ENCODE data around the gene PARP16.
"Not testable (repeated sequence)": the region's sequence is repeated elsewhere in the genome, so short reads cannot be mapped to it uniquely, and the experiment has no call there.

Gene PARP16

GRCh38 chr15:65246026-65246714 lies 40.5 kb downstream of the PARP16 start:
- Histone ChIP-seq H3K4me1 (ENCODE audit: control insufficient read depth, low read depth, low read length) (no peaks in the 10 kb centered on the region), H3K27me3 (ENCODE audit: control insufficient read depth, insufficient read depth, low read length) (no peaks in the 10 kb centered on the region), H3K9me3 (ENCODE audit: control insufficient read depth, low read depth, low read length) (no peaks in the 10 kb centered on the region), H3K4me3 (ENCODE audit: low read length) (no peak overlapping the region), H3K27ac (ENCODE audit: low read length) (no peak overlapping the region), H3K9ac (ENCODE audit: low read length) (no peak overlapping the region), H3K36me3 (ENCODE audit: control insufficient read depth, low read depth, low read length) (no peaks in the 10 kb centered on the region)

GRCh38 chr15:65245096-65245856 lies 41.4 kb downstream of the PARP16 start:
- H3K36me3 ChIP-seq (ENCODE audit: control insufficient read depth, low read depth, low read length) = no peaks in the 10 kb centered on the region
- no peaks in the 10 kb centered on the region for H3K4me1 ChIP-seq (ENCODE audit: control insufficient read depth, low read depth, low read length)
- no peak overlapping the region for H3K9ac ChIP-seq (ENCODE audit: low read length)
- no peaks in the 10 kb centered on the region for H3K27me3 ChIP-seq (ENCODE audit: control insufficient read depth, insufficient read depth, low read length)
- H3K9me3 ChIP-seq (ENCODE audit: control insufficient read depth, low read depth, low read length) = no peaks in the 10 kb centered on the region
- H3K4me3 ChIP-seq (ENCODE audit: low read length) = no peak overlapping the region
- H3K27ac ChIP-seq (ENCODE audit: low read length) = no peak overlapping the region

- Histone ChIP-seq H3K27ac (ENCODE audit: low read length) (no peak overlapping the region), H3K27me3 (ENCODE audit: control insufficient read depth, insufficient read depth, low read length) (no peaks in the 10 kb centered on the region), H3K9ac (ENCODE audit: low read length) (no peak overlapping the region), H3K9me3 (ENCODE audit: control insufficient read depth, low read depth, low read length) (no peaks in the 10 kb centered on the region), H3K4me1 (ENCODE audit: control insufficient read depth, low read depth, low read length) (no peaks in the 10 kb centered on the region), H3K4me3 (ENCODE audit: low read length) (no peak overlapping the region), H3K36me3 (ENCODE audit: control insufficient read depth, low read depth, low read length) (no peaks in the 10 kb centered on the region)
These were observed 42.0 kb downstream of the PARP16 start for GRCh38 chr15:65244638-65245037.

- H3K27me3 ChIP-seq (ENCODE audit: control insufficient read depth, insufficient read depth, low read length); H3K9ac ChIP-seq (ENCODE audit: low read length); H3K9me3 ChIP-seq (ENCODE audit: control insufficient read depth, low read depth, low read length); H3K27ac ChIP-seq (ENCODE audit: low read length); H3K36me3 ChIP-seq (ENCODE audit: control insufficient read depth, low read depth, low read length); H3K4me1 ChIP-seq (ENCODE audit: control insufficient read depth, low read depth, low read length); H3K4me3 ChIP-seq (ENCODE audit: low read length): not testable (repeated sequence)
These were observed 50.2 kb downstream of the PARP16 start for GRCh38 chr15:65236443-65236842.

- no peaks in the 10 kb centered on the region for H3K4me1 ChIP-seq (ENCODE audit: control insufficient read depth, low read depth, low read length)
- no peaks in the 10 kb centered on the region for H3K9me3 ChIP-seq (ENCODE audit: control insufficient read depth, low read depth, low read length)
- no peak overlapping the region for H3K27ac ChIP-seq (ENCODE audit: low read length)
- no peaks in the 10 kb centered on the region for H3K36me3 ChIP-seq (ENCODE audit: control insufficient read depth, low read depth, low read length)
- H3K4me3 ChIP-seq (ENCODE audit: low read length) = no peak overlapping the region
- H3K9ac ChIP-seq (ENCODE audit: low read length) = no peak overlapping the region
- no peaks in the 10 kb centered on the region for H3K27me3 ChIP-seq (ENCODE audit: control insufficient read depth, insufficient read depth, low read length)
These were observed 53.0 kb downstream of the PARP16 start for GRCh38 chr15:65233696-65234095.

- Histone ChIP-seq H3K36me3 (ENCODE audit: control insufficient read depth, low read depth, low read length) (no peaks in the 10 kb centered on the region), H3K4me1 (ENCODE audit: control insufficient read depth, low read depth, low read length) (no peaks in the 10 kb centered on the region), H3K27me3 (ENCODE audit: control insufficient read depth, insufficient read depth, low read length) (no peaks in the 10 kb centered on the region), H3K9me3 (ENCODE audit: control insufficient read depth, low read depth, low read length) (no peaks in the 10 kb centered on the region), H3K4me3 (ENCODE audit: low read length) (no peak overlapping the region), H3K9ac (ENCODE audit: low read length) (no peak overlapping the region), H3K27ac (ENCODE audit: low read length) (no peak overlapping the region)
These were observed 54.2 kb downstream of the PARP16 start for GRCh38 chr15:65232520-65232919.

GRCh38 chr15:65231306-65231705 lies 55.4 kb downstream of the PARP16 start:
- H3K4me1 ChIP-seq (ENCODE audit: control insufficient read depth, low read depth, low read length) = no peaks in the 10 kb centered on the region
- H3K9ac ChIP-seq (ENCODE audit: low read length) = no peak overlapping the region
- H3K4me3 ChIP-seq (ENCODE audit: low read length) = no peak overlapping the region
- H3K27ac ChIP-seq (ENCODE audit: low read length) = no peak overlapping the region
- H3K9me3 ChIP-seq (ENCODE audit: control insufficient read depth, low read depth, low read length) = no peaks in the 10 kb centered on the region
- H3K27me3 ChIP-seq (ENCODE audit: control insufficient read depth, insufficient read depth, low read length) = no peaks in the 10 kb centered on the region
- H3K36me3 ChIP-seq (ENCODE audit: control insufficient read depth, low read depth, low read length) = no peaks in the 10 kb centered on the region

- H3K27me3 ChIP-seq (ENCODE audit: control insufficient read depth, insufficient read depth, low read length); H3K4me1 ChIP-seq (ENCODE audit: control insufficient read depth, low read depth, low read length); H3K9me3 ChIP-seq (ENCODE audit: control insufficient read depth, low read depth, low read length); H3K27ac ChIP-seq (ENCODE audit: low read length); H3K36me3 ChIP-seq (ENCODE audit: control insufficient read depth, low read depth, low read length); H3K4me3 ChIP-seq (ENCODE audit: low read length); H3K9ac ChIP-seq (ENCODE audit: low read length): not testable (repeated sequence)
These were observed 59.8 kb downstream of the PARP16 start for GRCh38 chr15:65226901-65227300.

GRCh38 chr15:65226221-65226620 lies 60.5 kb downstream of the PARP16 start:
- H3K9me3 ChIP-seq (ENCODE audit: control insufficient read depth, low read depth, low read length) = no peaks in the 10 kb centered on the region
- H3K4me3 ChIP-seq (ENCODE audit: low read length) = no peak overlapping the region
- no peak overlapping the region for H3K27ac ChIP-seq (ENCODE audit: low read length)
- H3K27me3 ChIP-seq (ENCODE audit: control insufficient read depth, insufficient read depth, low read length) = no peaks in the 10 kb centered on the region
- no peaks in the 10 kb centered on the region for H3K4me1 ChIP-seq (ENCODE audit: control insufficient read depth, low read depth, low read length)
- H3K36me3 ChIP-seq (ENCODE audit: control insufficient read depth, low read depth, low read length) = no peaks in the 10 kb centered on the region
- no peak overlapping the region for H3K9ac ChIP-seq (ENCODE audit: low read length)

- Histone ChIP-seq H3K36me3 (ENCODE audit: control insufficient read depth, low read depth, low read length) (no peaks in the 10 kb centered on the region), H3K27me3 (ENCODE audit: control insufficient read depth, insufficient read depth, low read length) (no peaks in the 10 kb centered on the region), H3K4me3 (ENCODE audit: low read length) (no peak overlapping the region), H3K9me3 (ENCODE audit: control insufficient read depth, low read depth, low read length) (no peaks in the 10 kb centered on the region), H3K9ac (ENCODE audit: low read length) (no peak overlapping the region), H3K4me1 (ENCODE audit: control insufficient read depth, low read depth, low read length) (no peaks in the 10 kb centered on the region), H3K27ac (ENCODE audit: low read length) (no peak overlapping the region)
These were observed 62.7 kb downstream of the PARP16 start for GRCh38 chr15:65223996-65224395.

- Histone ChIP-seq H3K9me3 (ENCODE audit: control insufficient read depth, low read depth, low read length) (no peaks in the 10 kb centered on the region), H3K27me3 (ENCODE audit: control insufficient read depth, insufficient read depth, low read length) (no peaks in the 10 kb centered on the region), H3K4me1 (ENCODE audit: control insufficient read depth, low read depth, low read length) (no peaks in the 10 kb centered on the region), H3K27ac (ENCODE audit: low read length) (no peak overlapping the region), H3K4me3 (ENCODE audit: low read length) (no peak overlapping the region), H3K36me3 (ENCODE audit: control insufficient read depth, low read depth, low read length) (no peaks in the 10 kb centered on the region), H3K9ac (ENCODE audit: low read length) (no peak overlapping the region)
These were observed 63.8 kb downstream of the PARP16 start for GRCh38 chr15:65222891-65223290.

- no peak overlapping the region for H3K4me3 ChIP-seq (ENCODE audit: low read length)
- H3K9ac ChIP-seq (ENCODE audit: low read length) = no peak overlapping the region
- H3K36me3 ChIP-seq (ENCODE audit: control insufficient read depth, low read depth, low read length) = no peaks in the 10 kb centered on the region
- H3K27me3 ChIP-seq (ENCODE audit: control insufficient read depth, insufficient read depth, low read length) = no peaks in the 10 kb centered on the region
- H3K9me3 ChIP-seq (ENCODE audit: control insufficient read depth, low read depth, low read length) = no peaks in the 10 kb centered on the region
- no peak overlapping the region for H3K27ac ChIP-seq (ENCODE audit: low read length)
- no peaks in the 10 kb centered on the region for H3K4me1 ChIP-seq (ENCODE audit: control insufficient read depth, low read depth, low read length)
These were observed 65.0 kb downstream of the PARP16 start for GRCh38 chr15:65221697-65222096.

All from iPS-18a (cell line).